NOMO-1 treated with dmso at 0.1 percent for 144 hours (cell line): ENCODE measurements around the gene IFNG-AS1.

Experiments
- DNase-seq: peaks from one replicate; lab custom pipeline; 2025; ENCODE audit not compliant: unreplicated experiment; lab: John Stamatoyannopoulos, UW

The IFNG-AS1 gene

GRCh38 chr12:68034567-68034966 lies 45.3 kb downstream of the IFNG-AS1 start:
- no peak for DNase-seq

GRCh38 chr12:68036642-68037041 lies 47.4 kb downstream of the IFNG-AS1 start:
- no peak for DNase-seq

DNA sequence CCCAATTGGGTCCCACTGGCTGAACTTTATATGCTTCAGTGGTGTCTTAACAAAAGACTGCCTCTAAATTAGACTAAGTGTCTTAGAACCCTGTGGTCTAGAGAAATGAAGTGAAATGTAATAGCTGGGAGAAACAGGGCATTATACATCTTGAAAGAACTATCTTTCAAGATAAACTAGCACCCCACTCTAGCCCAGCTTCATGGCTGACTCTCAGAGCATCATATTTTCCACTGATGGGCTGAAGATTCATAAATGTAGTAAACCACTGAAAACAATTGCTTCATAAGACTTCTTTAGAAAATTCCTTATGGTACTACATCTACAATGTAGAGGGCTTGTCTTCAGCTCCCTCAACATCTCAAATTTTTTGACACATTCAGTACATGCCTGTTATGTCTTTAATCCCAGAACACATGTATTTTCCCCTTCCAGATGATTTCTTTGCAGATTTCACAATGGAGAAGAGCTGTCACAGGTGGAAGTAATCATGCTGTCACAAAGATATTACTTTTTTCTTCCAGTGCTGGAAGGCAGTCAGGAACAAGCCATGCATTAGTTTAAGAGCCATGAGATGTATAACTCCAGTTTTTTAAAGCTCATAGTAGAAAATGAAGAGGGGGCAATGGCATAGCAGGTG lies 48.5 kb downstream of the IFNG-AS1 start:
- DNase-seq = no peak

DNA sequence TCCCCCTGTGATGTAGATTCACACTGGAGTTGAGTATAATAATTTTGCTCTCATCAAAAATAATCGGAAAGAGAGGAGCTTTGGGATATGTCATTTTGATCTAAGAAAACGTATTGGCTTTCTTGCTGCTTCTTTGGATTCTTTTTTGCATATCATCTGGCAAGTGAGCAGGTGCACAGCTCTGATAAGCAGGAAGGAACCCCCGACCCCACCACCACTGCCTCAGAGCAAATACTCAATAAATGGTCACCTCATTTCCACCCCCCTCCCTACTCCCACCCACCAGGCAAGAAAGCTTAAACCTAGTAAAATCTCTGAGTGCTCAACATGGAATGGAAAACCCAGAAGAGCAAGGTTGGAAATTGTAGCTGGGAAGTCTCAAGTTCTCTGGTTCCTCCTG lies 49.4 kb downstream of the IFNG-AS1 start:
- DNase-seq = no peak

GRCh38 chr12:68040450-68041075 lies 51.3 kb downstream of the IFNG-AS1 start:
- no peak for DNase-seq

GRCh38 chr12:68042212-68042699 lies 53.0 kb downstream of the IFNG-AS1 start:
- DNase-seq = no peak

DNA sequence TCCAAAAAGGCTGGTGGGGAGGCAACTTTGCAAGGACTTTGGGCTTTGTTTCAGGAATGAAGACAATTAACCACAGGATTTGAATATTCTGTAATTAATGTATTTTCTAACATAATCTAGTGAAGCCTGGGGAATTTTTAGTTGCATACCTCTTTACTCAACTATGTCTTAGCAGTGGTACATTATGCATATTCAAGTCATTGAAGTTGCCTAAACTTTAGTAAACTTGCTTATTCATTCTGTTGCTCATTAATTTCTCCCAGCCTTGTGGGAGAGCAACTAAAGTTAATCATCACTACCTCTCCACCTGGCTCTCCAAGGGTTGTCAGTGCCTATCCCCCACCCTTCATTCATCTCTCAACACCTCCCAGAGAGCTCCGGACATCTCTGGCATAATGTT lies 54.2 kb downstream of the IFNG-AS1 start:
- DNase-seq = no peak

DNA sequence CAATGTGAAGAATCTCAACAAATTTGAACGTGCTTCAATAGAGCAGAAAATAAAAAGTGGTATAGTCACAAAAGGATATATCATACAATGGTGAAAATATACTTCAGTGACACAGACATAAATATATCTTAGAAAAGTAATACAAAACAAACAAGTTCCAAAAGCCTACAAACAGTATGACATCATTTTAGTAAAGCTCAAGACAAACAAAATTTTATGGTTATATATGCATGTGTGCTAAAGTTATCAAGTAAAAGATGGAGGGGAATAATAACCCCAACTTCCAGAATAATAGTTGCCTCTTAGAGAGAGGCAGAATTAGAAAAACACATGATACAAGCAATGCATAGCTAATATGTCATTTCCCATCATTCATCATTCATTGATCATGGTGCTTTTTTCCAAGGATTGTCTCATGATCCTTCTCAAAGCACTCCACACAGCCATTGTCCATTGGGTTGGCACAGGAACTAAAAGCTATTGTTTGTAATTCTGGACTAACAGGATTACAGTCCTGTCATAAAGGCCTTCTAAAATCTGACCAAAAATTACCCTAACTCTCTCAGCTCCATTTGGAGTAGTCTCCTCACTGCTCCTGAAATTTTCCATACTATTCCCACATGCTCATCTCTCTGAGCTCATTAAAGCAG lies 59.5 kb downstream of the IFNG-AS1 start:
- DNase-seq = no peak

- no peak for DNase-seq
Observed at GRCh38 chr12:68056300-68056699, 67.1 kb downstream of the IFNG-AS1 start.

- DNase-seq = no peak
Observed at GRCh38 chr12:68063900-68064590, 74.8 kb downstream of the IFNG-AS1 start.

DNA sequence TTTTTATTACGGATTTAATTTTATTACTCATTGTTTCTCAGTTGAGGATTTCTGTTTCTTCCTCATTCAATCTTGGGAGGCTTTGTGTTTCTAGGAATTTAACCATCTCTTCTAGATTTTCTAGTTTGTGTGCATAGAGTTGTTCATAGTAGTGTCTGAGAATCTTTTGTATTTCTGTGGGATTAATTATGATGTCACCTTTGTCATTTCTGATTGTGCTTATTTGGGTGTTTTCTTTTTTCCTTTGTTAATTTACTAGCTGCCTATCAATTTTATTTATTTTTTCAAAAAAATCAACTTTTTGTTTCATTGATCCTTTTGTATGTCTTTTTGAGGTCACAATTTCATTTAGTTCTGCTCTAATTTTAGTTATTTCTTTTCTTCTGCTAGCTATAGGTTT lies 75.9 kb downstream of the IFNG-AS1 start:
- DNase-seq = no peak

DNA sequence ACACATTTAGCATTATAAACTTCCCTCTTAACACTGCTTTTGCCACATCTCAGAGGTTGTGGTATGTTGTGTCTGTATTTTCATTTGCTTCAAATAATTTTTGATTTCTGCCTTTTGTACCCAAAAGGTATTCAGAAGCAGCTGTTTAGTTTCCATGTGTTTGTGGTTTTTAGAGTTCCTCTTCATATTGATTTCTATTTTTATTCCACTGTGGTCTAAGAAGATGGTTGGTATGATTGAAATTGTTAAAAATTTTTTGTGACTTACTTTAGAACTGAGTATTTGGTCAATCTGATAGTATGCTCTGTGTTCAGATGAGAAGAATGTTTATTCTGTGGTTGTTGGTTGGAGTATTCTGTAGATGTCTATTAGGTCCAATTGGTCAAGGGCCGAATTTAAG lies 76.4 kb downstream of the IFNG-AS1 start:
- no peak for DNase-seq

DNA sequence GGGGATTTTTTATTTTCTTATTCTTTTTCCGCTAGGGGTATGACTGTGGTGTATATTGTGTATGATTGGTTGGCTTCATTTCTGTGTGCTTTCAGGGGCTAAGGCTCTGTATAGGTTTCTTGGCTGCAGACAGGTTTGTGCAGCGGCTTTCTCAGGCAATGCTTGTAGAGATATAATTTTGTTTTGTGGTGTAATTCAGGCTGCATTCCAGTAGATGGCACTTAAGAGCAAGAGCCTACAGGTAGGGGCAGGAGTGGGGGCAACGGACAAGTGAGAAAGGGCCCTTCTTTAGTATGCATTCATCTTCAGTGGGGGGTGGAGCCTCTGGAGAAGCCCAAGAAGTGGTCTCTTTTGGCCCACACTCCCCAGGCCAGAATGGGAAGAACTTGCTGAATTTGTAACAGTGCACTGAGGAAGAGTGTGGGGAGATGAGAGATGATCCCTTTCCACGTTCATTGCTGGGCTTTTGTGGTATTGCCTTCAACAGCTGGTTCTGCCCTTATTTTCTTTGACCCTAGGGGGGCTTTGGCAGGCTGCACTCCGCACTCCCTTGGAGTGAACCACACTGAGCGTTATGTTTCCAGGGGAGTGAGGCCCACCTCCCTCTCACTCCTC lies 78.6 kb downstream of the IFNG-AS1 start:
- no peak for DNase-seq

DNA sequence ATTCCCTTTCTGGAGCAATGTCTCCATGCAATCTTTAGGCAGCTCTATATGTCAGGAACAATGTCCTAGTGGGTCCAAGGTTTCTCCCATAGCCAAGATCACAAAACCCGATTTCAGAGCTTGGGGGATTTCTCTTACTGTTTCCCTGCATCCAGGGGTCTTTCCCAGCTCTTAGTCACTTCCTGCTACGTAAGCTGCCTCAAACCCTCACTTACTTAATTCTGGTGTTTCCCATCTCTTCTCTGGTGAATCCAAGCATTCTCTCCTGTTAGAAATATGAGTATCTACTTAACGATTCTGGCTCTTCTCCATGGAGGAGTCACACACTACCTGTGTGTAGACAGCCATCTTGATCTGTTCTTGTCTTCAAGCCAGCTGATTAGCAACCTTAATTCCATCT lies 80.0 kb downstream of the IFNG-AS1 start:
- no peak for DNase-seq
